Measurements from ENCODE around the gene CACNG7. TPM values are rescaled to one million over a fixed set of nuclear protein-coding genes. Genes with fewer than 3 reads are reported as not detected.

The CACNG7 gene
- total RNA-seq, 1 donor from 2014 or later = not detected

DNA sequence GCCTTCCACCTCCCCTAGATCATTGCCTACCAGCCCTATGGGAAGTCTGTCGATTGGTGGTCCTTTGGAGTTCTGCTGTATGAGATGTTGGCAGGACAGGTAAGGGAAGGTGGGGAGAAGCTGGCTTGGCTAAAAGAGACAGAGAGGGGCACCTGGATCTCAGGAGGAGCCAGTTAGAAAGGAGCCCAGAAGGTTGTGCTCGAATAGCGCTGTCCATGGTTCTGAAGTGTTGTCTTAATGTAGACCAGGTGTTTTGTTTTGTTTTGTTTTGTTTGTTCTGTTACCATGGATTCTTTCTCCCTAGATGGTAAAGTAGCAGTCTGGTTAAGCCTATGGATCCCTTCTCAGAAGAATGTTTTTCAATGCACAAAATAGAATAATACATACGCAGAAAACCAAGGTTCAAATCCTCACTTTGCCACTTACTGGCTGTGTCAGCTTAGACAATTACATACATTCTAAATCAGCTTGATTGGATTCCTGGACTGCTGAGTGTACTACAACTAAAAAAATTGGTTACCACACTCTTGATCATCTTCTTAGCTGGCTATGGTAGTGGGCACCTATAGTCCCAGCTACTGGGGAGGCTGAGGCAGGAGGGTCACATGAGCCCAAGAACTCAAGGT lies 5.9 kb upstream of the CACNG7 start:
- peak; percentile 44 for ATAC-seq
- DNase-seq (ENCODE audit: low spot score) = no peak

DNA sequence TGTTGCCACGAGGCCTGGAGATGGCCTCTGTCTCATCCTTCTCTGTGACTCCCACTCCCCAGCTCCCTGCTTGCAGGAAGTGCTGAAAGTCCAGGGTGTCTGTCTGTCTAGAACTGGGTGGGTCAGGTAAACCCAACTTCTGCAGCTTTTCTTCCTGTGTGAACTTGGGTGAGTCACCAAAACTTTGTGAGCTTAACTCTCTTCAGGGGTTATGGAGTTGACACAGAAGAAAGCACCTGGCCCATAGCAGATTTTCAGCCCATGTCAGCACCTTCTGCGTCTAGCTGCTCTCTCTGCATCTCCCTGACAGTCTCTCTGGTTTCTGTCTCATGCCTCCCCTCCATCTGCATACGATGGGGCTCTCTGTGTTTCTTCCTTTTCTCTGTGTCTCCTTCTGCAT lies 4.2 kb upstream of the CACNG7 start:
- no peak for ATAC-seq
- no peak for DNase-seq (ENCODE audit: low spot score)

DNA sequence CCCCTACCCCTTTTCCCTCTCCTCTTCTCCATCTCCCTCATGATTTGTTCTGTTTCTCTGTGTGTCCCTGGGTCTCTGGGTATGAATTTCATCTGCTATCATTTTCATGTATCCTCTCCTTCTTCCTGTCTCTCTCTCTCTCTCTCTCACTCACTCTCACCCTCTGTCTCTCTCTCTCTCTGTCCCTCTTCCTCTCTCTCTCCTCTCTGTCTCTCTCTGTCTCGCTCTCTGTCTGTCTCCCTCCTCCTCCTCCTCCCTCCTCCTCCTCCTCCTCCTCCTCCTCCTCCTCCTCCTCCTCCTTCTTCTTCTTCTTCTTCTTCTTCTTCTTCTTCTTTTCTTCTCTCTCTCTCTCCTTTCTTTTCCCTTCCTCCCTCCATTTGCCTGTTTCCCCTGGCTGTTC lies 3.3 kb upstream of the CACNG7 start:
- DNase-seq (ENCODE audit: low spot score) (no peak), ATAC-seq (no peak)

DNA sequence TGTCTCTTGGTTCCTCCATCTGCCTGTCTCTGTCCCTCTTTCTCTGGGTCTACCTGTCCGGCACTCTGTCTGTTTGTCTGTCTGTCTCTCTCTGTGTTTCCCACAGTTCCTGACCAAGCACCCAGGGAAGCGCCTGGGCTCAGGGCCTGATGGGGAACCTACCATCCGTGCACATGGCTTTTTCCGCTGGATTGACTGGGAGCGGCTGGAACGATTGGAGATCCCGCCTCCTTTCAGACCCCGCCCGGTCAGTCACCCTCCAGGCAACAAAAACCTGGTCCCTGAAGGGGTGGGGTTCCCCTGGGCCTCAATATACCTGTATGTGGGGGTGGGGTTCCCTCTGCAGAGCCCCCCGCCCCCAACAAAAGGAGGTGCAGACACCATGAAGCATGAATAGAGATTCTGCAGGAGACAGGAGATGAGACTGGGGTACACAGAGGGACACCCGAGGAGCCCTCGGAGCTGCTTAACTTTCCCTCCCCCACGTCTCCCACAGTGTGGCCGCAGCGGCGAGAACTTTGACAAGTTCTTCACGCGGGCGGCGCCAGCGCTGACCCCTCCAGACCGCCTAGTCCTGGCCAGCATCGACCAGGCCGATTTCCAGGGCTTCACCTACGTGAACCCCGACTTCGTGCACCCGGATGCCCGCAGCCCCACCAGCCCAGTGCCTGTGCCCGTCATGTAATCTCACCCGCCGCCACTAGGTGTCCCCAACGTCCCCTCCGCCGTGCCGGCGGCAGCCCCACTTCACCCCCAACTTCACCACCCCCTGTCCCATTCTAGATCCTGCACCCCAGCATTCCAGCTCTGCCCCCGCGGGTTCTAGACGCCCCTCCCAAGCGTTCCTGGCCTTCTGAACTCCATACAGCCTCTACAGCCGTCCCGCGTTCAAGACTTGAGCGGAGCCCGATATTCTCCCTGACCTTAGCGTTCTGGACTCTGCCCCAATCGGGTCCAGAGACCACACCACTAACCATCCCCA lies 2.6 kb upstream of the CACNG7 start:
- DNase-seq (ENCODE audit: low spot score) (no peak), ATAC-seq (peak; percentile 79)

DNA sequence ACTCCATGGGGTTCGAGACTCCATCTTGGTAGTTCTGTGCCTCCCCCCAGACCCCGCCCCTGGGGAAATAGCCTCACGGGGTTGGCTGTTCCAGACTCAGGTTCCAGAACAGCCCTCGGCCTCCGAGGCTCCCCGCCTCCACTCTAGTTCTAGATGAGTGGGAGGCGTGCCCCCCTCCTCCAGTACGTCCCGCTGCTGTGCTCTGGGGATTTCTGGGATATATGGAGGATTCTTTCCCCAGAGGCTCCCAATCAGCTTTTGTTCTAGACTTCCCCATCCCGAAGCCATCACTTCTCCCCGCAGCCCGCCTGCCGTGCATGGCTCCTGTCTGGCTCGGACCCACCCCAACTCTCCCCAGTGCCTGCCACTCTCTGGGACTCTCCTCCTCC lies 1.9 kb upstream of the CACNG7 start:
- DNase-seq (ENCODE audit: low spot score) = no peak

DNA sequence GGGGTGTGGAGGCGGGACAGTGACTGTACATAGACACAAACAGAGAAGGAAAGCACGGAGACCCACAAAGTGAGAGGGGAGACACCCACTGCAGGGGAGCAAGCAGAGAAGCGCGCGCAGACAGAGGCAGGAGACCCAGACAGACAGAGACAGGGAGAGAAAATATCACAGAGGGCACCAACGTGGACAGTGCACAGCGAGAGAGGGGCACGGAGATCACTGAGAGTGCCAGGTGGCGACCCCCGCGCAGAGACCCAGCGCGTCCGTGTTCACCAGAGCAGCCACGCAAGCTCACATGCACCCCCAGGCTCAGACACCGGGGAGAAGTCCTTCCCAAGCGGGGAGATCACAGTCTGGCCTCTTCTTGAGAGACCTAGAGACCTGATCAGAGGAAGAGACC lies 1.4 kb upstream of the CACNG7 start:
- ATAC-seq (no peak), DNase-seq (ENCODE audit: low spot score) (no peak)

More for the DNA sequence above, 1.9 kb upstream of the CACNG7 start:
- no peak for ATAC-seq

DNA sequence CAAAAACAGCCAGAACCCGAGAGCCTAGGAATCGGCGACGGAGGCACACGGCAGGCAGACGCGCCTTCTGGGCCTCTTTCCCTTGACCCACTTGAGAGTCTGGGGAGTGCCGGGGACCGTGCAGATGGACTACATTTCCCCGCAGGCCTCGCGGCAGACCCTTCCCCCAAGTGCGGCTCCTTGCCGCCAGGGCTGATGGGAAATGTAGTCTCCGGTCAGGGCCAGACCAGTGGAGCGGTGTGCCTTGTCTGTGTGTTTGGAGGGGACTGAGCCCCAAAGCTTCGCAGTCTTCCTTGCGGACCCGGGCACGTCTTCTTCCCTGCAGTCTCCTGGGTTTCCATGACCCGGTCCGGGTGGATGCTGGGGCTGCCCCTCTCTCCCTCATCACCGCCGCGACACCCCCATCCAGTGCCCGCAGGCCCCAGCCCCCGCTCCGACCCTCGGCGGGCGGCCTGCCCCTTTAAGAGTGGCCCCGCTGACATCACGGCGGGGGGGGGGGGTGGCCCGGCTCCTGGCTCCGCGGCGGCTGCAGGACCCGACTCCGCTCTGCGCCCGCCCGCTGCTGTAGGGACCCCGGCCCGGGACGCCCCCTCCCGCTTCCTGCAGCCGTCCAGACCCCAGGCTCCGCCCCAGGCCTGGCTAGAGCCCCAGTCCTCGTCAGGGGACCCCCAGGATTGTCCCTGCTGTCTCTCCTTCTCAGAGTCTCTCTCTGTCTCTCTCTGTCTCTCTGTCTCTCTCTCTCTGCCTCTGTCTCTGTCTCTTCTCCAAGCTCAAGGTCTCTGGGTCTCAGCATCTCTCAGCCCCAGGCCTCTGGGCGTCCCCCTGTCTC lies 758 bp upstream of the CACNG7 start:
- peak; percentile 66 for ATAC-seq
- DNase-seq (ENCODE audit: low spot score) = no peak

DNA sequence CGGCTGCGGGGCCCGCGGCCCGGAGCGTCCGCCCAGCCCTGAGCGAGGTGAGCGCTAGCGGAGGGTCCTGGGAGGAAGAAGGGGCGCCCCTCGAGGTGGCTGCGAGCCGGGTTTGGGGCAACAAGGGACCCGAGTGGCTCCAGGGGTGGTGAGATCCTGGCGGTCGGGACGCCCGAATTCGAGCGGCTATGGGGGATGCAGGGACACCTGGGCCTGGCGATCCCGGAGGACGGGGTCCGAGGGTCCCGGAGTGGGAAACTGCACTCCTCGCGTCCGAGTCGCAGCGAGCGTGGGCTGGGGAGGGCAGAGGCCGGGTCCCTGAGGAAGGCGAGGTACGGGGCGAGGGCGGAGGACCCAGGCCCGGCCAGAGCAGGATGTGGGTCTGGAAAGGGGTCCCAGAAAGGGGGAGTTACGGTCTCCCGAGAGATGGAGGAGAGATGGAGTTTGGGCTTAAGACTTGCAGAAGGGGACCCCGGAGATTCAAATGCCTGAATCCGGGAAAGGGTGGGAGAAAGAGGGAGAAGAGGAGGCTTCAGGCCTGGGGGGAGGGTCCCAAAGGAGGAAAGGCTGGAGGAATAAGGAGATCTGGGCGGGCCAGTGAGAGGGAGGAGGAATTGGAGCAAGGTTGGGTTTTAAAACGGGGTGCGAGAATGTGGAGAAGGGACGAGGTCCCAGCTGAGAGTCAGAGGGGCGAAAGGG lies 542 bp downstream of the CACNG7 start:
- DNase-seq (ENCODE audit: low spot score) (no peak), ATAC-seq (no peak)

DNA sequence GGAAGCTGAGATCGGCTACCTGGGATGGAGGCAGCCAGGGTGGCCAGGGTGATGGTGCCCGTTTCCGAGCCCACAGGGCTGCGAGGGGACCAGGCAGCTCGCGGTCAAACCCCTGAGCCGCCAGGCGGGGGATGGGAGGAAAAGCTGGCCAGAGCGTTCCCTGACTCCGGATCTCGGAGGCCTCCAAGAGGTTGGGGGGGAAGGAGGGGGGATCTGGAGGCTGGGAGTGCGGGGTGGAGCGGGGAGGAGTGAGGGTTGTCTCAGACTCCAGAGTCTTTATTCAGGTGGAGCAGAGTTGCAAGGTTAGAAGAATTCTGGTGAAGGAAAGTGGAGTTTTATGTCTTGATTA lies 1.1 kb downstream of the CACNG7 start:
- no peak for ATAC-seq
- no peak for DNase-seq (ENCODE audit: low spot score)

DNA sequence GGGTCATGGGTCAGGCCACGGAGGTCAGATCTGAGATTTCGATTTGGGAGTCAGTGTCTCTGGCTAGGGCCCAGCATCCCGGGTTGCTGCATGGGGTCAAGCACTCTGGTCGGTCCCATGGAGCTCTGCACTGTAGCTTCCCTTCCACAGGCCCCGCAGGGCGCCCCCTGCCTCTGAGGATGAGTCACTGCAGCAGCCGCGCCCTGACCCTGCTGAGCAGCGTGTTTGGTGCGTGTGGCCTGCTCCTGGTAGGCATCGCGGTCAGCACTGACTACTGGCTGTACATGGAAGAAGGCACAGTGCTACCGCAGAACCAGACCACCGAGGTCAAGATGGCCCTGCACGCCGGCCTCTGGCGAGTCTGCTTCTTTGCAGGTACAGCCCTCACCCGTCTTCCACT lies 3.6 kb downstream of the CACNG7 start:
- ATAC-seq = no peak
- no peak for DNase-seq (ENCODE audit: low spot score)

DNA sequence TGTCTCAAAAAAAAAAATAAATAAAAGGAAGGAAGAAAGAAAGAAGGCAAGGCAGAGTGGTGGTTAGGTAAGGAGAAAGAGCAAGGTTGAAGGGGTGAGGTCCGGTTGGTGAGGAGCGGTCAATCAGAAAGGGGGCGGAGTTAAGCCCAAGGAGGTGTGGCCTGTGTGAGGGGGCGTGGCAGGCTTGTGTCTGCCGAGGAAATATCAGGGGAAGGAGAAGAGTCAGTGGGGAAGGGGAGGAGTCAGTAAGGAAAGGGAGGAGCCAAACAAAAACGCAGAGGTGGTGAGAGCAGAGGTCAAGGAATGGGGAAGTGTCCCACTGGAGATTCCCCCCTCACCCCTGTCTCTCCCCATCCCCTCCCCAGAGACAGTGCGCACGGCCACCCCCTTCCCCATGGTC lies 5.9 kb downstream of the CACNG7 start:
- no peak for ATAC-seq
- DNase-seq (ENCODE audit: low spot score) = no peak

DNA sequence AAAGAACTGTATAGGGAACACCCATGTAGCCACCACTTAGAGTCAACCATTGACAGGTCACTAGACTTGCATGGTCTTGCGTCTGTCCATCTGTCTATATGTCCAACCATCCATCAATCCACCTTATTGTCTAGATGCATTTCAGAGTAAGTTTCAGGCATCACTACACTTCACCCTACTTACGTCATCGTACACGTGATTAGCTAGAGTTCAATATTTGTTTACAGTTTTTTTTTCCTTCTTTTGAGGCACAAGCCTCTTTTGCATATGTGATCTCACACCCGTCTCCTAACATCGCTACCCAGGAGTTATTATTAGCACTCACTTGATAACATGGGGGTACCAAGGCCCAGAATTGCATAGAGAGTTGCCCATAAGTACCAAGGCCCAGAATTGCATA lies 6.9 kb downstream of the CACNG7 start:
- ATAC-seq (no peak), DNase-seq (ENCODE audit: low spot score) (no peak)

DNA sequence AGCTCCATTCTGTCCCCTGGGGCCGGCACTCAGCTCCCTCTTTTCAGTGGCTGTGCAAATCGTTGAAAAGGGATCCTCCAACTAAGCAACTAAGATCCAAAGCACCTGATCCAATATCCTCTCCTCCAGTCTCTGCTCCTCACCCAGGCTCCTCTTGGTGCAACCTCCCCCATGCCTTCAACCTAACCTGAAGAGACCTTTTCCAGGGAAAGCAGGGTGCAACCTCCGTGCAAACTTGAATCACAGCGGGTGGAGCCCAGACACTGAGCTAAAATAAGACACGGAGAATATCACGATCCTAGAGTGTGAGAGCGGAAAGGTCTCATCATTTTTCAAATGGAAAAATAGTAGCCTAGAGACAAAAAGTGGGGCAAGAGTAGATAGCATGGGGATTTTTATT lies 8.3 kb downstream of the CACNG7 start:
- ATAC-seq = no peak
- no peak for DNase-seq (ENCODE audit: low spot score)

DNA sequence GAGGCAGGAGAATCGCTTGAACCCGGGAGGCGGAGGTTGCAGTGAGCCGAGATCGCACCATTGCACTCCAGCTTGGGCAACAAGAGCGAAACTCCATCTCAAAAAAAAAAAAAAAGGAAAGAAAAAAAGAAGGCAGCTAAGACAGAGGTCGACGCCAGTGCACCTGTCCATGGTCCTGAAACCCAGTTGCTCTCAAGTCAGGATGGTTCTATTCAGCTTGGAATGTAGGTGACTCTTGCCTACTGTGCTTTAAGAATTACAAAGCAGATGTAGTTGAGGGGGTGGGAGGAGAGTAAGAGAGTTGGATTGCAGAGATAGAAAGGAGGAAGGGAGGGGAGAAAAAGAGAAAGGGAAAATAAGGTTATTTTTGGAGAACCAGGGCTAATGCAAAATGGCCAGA lies 18.7 kb downstream of the CACNG7 start:
- DNase-seq (ENCODE audit: low spot score) = no peak
- peak; percentile 52 for ATAC-seq

DNA sequence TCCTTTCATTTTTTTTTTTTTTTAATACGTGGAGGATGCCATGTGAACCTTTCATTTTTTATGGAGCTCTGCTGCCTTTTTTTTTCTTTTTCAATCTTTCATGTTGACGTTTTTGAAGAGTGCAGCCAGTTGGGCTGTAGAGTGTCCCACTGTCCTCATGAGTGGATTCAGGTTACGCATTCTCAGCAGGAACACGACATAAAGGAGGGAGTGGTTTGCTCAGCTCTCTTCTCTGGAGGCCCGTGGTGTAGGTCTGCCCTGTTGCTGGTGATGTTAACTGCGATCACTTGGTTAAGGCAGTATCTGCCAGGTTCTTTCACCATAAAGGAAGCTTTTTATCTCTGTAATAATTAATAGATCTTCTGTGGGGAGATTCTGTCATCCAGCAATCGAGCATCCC lies 27.0 kb downstream of the CACNG7 start:
- ATAC-seq = no peak
- DNase-seq (ENCODE audit: low spot score) = no peak

DNA sequence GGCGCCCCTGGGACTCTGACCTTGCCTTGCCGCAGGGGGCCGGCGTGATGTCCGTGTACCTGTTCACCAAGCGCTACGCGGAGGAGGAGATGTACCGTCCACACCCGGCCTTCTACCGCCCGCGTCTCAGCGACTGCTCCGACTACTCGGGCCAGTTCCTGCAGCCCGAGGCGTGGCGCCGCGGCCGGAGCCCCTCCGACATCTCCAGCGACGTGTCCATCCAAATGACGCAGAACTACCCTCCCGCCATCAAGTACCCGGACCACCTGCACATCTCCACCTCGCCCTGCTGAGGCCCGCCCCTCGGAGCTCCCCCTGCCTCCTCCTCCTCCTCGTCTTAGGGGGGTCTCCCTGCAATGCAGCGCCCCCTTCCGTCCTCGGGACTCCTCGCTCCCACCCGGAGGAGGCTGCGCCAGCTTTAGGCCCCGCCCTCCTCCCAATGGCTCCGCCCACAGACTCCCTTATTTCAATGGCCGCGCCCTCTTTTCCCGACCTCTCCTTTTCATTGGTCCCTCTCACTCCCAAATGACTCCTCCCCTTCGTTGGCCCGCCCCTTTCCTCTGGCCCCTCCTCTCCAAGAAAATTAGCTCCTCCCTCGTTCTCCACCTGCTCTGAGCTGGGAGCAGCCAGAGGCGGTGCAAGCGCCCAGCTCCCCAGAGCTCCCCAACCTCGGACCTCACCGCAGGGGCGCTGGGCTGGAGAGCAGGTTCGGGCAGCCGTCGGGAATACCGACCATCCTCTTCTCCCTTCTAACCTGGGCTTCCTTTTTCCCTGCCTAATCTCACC lies 33.1 kb downstream of the CACNG7 start:
- ATAC-seq = no peak

DNA sequence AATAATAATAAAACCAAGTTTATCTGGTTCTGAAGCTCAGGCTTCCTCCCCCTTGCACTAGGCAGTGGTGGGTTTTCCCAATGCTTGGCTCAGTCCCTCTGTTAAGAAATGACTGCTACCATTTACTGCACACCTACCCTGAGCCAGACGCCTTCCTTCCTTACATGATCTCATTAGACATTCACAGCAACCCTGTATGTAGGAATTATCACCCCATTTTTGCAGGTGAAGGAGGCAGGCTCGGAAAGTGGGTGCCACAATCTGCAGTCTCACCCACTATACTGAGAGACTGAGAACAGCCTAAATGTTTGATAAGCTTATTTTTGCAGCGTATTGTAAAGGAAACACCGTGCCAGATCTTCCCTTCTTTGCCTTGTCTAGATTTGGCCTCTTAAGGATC lies 35.3 kb downstream of the CACNG7 start:
- DNase-seq (ENCODE audit: low spot score) (no peak), ATAC-seq (no peak)

More for the DNA sequence above, 33.1 kb downstream of the CACNG7 start:
- no peak for DNase-seq (ENCODE audit: low spot score)

DNA sequence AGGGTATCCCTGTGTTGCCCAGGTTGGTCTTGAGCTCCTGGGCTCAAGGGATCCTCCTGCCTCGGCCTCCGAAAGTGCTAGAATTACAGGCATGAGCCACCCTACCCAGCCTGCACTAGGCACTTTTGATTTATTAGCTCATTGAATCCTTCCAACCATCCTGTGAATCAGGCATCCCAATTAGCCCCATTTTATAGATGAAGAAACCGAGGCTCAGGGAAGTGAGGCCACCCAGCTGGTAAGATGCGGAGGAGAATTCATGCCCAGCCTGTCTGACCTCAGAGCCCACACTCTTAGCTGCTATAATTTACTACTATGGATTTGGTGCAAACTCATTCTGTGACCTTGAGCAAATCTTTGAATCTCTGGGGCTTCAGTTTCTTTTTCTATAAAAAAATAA lies 35.9 kb downstream of the CACNG7 start:
- no peak for ATAC-seq
- no peak for DNase-seq (ENCODE audit: low spot score)

DNA sequence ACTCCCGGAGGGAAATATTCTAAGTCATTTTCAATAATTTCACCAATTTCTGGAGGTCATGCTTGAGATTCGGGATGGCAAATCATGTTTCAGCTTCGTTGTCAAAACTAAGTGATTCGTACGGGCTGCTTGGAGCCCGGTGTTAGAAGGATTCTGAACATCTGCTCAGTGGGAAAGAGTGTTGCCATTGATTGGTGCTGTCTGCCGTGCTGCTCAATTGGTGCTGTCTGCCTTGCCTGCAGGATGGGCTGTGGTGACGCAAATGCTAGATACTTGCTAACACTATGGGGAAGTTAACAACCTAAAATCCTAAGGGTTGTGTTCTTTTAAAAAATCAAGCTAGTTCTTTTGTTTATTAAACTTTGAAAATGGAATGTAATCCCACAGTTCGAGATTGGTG lies 36.4 kb downstream of the CACNG7 start:
- DNase-seq (ENCODE audit: low spot score) = no peak

DNA sequence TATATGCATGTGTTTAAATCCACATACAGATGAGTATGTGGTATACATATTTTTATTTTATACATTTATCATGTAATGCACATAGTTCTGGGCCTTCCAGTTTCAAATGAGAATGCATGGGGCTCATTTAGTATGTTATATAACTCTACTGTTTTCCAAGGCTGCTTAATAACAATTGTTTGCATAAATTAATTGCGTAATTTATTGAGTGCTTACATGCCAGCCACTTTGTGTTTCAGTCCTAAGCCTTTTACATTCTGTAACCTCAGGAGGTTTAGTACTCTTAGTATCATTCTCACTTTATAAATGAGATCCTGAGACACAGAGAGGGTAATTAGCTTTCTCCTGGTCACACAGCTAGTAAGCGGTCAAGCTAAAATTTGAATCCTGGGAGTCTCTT lies 36.9 kb downstream of the CACNG7 start:
- ATAC-seq = no peak
- no peak for DNase-seq (ENCODE audit: low spot score)

More for the DNA sequence above, 36.4 kb downstream of the CACNG7 start:
- no peak for ATAC-seq

All from left lobe of liver (tissue), 2 donors.